SK-N-DZ (cell line): ENCODE measurements around the gene FAM9B.

ENCODE experiments used
- DNase-seq: peaks from one replicate; pipeline ENCODE4 v3.0.0-alpha.2; 2015; ENCODE audit warnings: low spot score

The FAM9B gene

DNA sequence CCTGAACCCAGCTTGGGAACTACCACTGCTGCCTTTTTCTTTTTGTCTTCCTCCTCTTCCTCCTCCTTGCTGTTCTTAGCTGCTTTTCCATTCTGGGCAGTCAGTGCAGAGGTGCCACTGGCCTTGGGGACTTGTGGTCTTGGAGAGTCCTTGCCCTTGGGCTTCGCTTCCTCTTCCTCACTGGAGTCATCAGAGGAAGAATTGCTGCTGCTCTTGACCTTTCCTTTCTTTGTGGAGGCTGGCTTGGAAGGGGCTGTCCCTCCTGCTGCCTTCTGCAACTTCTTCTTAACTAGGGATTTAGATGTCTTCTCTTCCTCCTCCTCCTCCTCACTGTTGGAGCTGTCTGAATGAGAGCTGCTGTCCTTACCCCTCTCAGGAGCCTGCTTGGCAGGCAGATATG, 53.2 kb downstream of the FAM9B start:
- DNase-seq, result no peak
